Brain microvascular endothelial cell (primary cell): ENCODE measurements around the gene LTB4R.
"Not testable (repeated sequence)": the region's sequence is repeated elsewhere in the genome, so short reads cannot be mapped to it uniquely, and the experiment has no call there.

Experiments
- DNase-seq: peaks from one replicate; pipeline ENCODE4 v3.0.0-alpha.2; 2020
- H3K27ac ChIP-seq: fragments of 250-450 bp; sonication (Bioruptor Pico); 2 replicates; pipeline ENCODE4 v1.5.1; 2020; ENCODE audit warnings: mild to moderate bottlenecking, moderate library complexity
- H3K27me3 ChIP-seq: fragments of 250-450 bp; sonication (Bioruptor Pico); replicated peaks from 2 replicates; pipeline ENCODE4 v1.5.1; 2020; ENCODE audit warnings: mild to moderate bottlenecking
- H3K36me3 ChIP-seq: fragments of 250-450 bp; sonication (Bioruptor Pico); replicated peaks from 2 replicates; pipeline ENCODE4 v1.5.1; 2020; ENCODE audit warnings: mild to moderate bottlenecking
- H3K4me3 ChIP-seq: 2 replicates; pipeline ENCODE4 v1.5.1; 2011; ENCODE audit warnings: low read depth, mild to moderate bottlenecking, control low read depth, low read length, moderate library complexity
- CTCF ChIP-seq: IDR thresholded peaks from 2 replicates; pipeline ENCODE4 v1.5.1; 2011; ENCODE audit warnings: low read depth, mild to moderate bottlenecking, moderate library complexity, low read length, control low read depth, inconsistent platforms; ENCODE audit errors: missing control alignments
- in situ Hi-C: cut with HindIII; loops from 2 replicates; pipeline ENCODE4 v1.10.0; 2017; ENCODE audit warnings: low sequenced_read_pairs, low pct_ligation_motif_present

Gene LTB4R

GRCh38 chr14:24327303-24327702 lies 16.0 kb downstream of the LTB4R start:
- Histone ChIP-seq H3K4me3 (no peak overlapping the region), H3K36me3 (no peaks in the 10 kb centered on the region), H3K27me3 (no peaks in the 10 kb centered on the region), H3K27ac (no peak overlapping the region)
- in situ Hi-C loops, result no loop called here
- DNase-seq, result no peak
- TF ChIP-seq CTCF, result no peak

- in situ Hi-C loops, H3K27ac ChIP-seq, H3K36me3 ChIP-seq, H3K4me3 ChIP-seq, H3K27me3 ChIP-seq: not testable (repeated sequence)
- peak; percentile 57 for TF ChIP-seq CTCF
- DNase-seq, result peak; percentile 51
These were observed 16.6 kb downstream of the LTB4R start for GRCh38 chr14:24327914-24328313.

GRCh38 chr14:24329073-24329663 lies 17.9 kb downstream of the LTB4R start:
- H3K27ac ChIP-seq, result no peak overlapping the region
- H3K27me3 ChIP-seq, result no peaks in the 10 kb centered on the region
- DNase-seq, result no peak
- no peak overlapping the region for H3K4me3 ChIP-seq
- no peaks in the 10 kb centered on the region for H3K36me3 ChIP-seq
- TF ChIP-seq CTCF, result no peak
- in situ Hi-C loops, result no loop called here

- DNase-seq, result no peak
- H3K4me3 ChIP-seq, result no peak overlapping the region
- no peak for TF ChIP-seq CTCF
- H3K27ac ChIP-seq, result no peak overlapping the region
- no peaks in the 10 kb centered on the region for H3K36me3 ChIP-seq
- in situ Hi-C loops, result loop anchor here (10.0 kb wide), 1 partner anchor 105 kb away; no protein-coding TSS in a partner anchor
- no peaks in the 10 kb centered on the region for H3K27me3 ChIP-seq
These were observed 18.4 kb downstream of the LTB4R start for GRCh38 chr14:24329736-24330135.

- Histone ChIP-seq H3K4me3 (no peak overlapping the region), H3K27me3 (no peaks in the 10 kb centered on the region), H3K27ac (no peak overlapping the region), H3K36me3 (no peaks in the 10 kb centered on the region)
- in situ Hi-C loops, result loop anchor here (10.0 kb wide), 1 partner anchor 104 kb away; no protein-coding TSS in a partner anchor
- DNase-seq, result no peak
- no peak for TF ChIP-seq CTCF
These were observed 19.8 kb downstream of the LTB4R start for GRCh38 chr14:24330973-24331674.
